Measurements from ENCODE around the gene NVL.
"Not testable (repeated sequence)": the region's sequence is repeated elsewhere in the genome, so short reads cannot be mapped to it uniquely, and the experiment has no call there.

NVL gene

GRCh38 chr1:224333939-224334786 is 4.2 kb upstream of the NVL start:
- no peak for DNase-seq

- DNase-seq: peak; percentile 11 to 52
Measured at GRCh38 chr1:224333309-224333926, 3.4 kb upstream of the NVL start.

- no peak for DNase-seq
Measured at GRCh38 chr1:224331824-224332223, 1.9 kb upstream of the NVL start.

- DNase-seq: no peak
Measured at GRCh38 chr1:224331326-224331725, 1.4 kb upstream of the NVL start.

- DNase-seq: no peak
Measured at GRCh38 chr1:224329484-224329841, 509 bp downstream of the NVL start.

GRCh38 chr1:224328644-224329043 is 1.3 kb downstream of the NVL start:
- no peak for DNase-seq

GRCh38 chr1:224325959-224326358 is 4.0 kb downstream of the NVL start:
- no peak for DNase-seq

GRCh38 chr1:224321706-224322105 is 8.3 kb downstream of the NVL start:
- DNase-seq: no peak

GRCh38 chr1:224317383-224318045 is 12.5 kb downstream of the NVL start:
- peak in 1 of 2 experiments; percentile 2 for DNase-seq

- no peak for DNase-seq
Measured at GRCh38 chr1:224312025-224312424, 17.9 kb downstream of the NVL start.

GRCh38 chr1:224311503-224311902 is 18.5 kb downstream of the NVL start:
- DNase-seq: not testable (repeated sequence)

GRCh38 chr1:224308064-224308463 is 21.9 kb downstream of the NVL start:
- no peak for DNase-seq

- no peak for DNase-seq
Measured at GRCh38 chr1:224304767-224305166, 25.2 kb downstream of the NVL start.

GRCh38 chr1:224302947-224303346 is 27.0 kb downstream of the NVL start:
- DNase-seq: no peak

- DNase-seq: no peak
Measured at GRCh38 chr1:224301391-224301790, 28.6 kb downstream of the NVL start.

- no peak for DNase-seq
Measured at GRCh38 chr1:224300346-224300745, 29.6 kb downstream of the NVL start.

- no peak for DNase-seq
Measured at GRCh38 chr1:224298346-224299330, 31.3 kb downstream of the NVL start.

GRCh38 chr1:224294775-224295174 is 35.2 kb downstream of the NVL start:
- DNase-seq: no peak

GRCh38 chr1:224292419-224292818 is 37.6 kb downstream of the NVL start:
- DNase-seq: no peak

- DNase-seq: no peak
Measured at GRCh38 chr1:224289396-224289795, 40.6 kb downstream of the NVL start.

GRCh38 chr1:224287714-224288113 is 42.3 kb downstream of the NVL start:
- no peak for DNase-seq

GRCh38 chr1:224282140-224282539 is 47.8 kb downstream of the NVL start:
- no peak for DNase-seq
